ENCODE results near the gene UCHL3. TPM values are rescaled to one million over a fixed set of nuclear protein-coding genes. Genes with fewer than 3 reads are reported as not detected.

The UCHL3 gene
- total and polyA plus RNA-seq, 2 donors (not counting 3 experiments of a cell fraction or from before 2014, with no cell fraction given), result 31.3 to 46.8 TPM

- Histone ChIP-seq H2AFZ (ENCODE audit: low read depth, low read length) (no peak overlapping the region), H3K27ac (ENCODE audit: insufficient read depth, low read depth, low read length) (no peak overlapping the region), H3K36me3 (ENCODE audit: control insufficient read depth in 2 of 2, extremely low read depth in 1 of 2, insufficient read depth in 2 of 2, low read length in 2 of 2) (no peaks in the 10 kb centered on the region), H3K4me2 (ENCODE audit: insufficient read depth, low read length) (no peak overlapping the region), H3K4me1 (ENCODE audit: control insufficient read depth, extremely low read depth, insufficient read depth, low read length) (peaks cover 6% of the 10 kb centered on the region), H3K9me3 (replicated peaks; ENCODE audit: control insufficient read depth, insufficient read depth, low read length) (no peaks in the 10 kb centered on the region), H4K20me1 (replicated peaks; ENCODE audit: control insufficient read depth, extremely low read depth, insufficient read depth, low read length) (no peaks in the 10 kb centered on the region), H3K4me3 (replicated peaks in 1 of 3; ENCODE audit: insufficient read depth in 1 of 3, low read depth in 1 of 3, low read length in 3 of 3) (no peak overlapping the region), H3K9ac (replicated peaks; ENCODE audit: extremely low read depth, insufficient read depth, low read length) (no peak overlapping the region), H3K79me2 (ENCODE audit: control insufficient read depth, insufficient read depth, low read length) (peaks cover 5% of the 10 kb centered on the region), H3K9me1 (replicated peaks; ENCODE audit: control insufficient read depth, extremely low read depth, insufficient read depth, low read length) (no peaks in the 10 kb centered on the region), H3K27me3 (ENCODE audit: control insufficient read depth in 2 of 2, insufficient read depth in 2 of 2, low read length in 2 of 2) (no peaks in the 10 kb centered on the region)
- POLR2A ChIA-PET, result no interaction called here
- TF ChIP-seq POLR2A (IDR thresholded peaks at IDR 0.05; ENCODE audit: low read depth, low read length), result no peak
- TF ChIP-seq MYC (IDR thresholded peaks at IDR 0.05; ENCODE audit: low read depth, low read length), result no peak
- no peak for TF ChIP-seq CTCF (IDR thresholded peaks at IDR 0.05; ENCODE audit: extremely low read depth in 1 of 2, insufficient read depth in 1 of 2, low read depth in 1 of 2, low read length in 2 of 2)
- TF ChIP-seq FOS (IDR thresholded peaks at IDR 0.05; ENCODE audit: borderline replicate concordance, insufficient read depth, low read length), result no peak
- TF ChIP-seq EZH2 (IDR thresholded peaks at IDR 0.05; ENCODE audit: borderline replicate concordance, low read depth, low read length, severe bottlenecking), result no peak
- TF ChIP-seq MAX (IDR thresholded peaks at IDR 0.05; ENCODE audit: insufficient read depth, insufficient read length), result no peak
- no peak for TF ChIP-seq POLR2AphosphoS5 (IDR thresholded peaks at IDR 0.05; ENCODE audit: insufficient read depth, low read depth, low read length)
- no peak for TF ChIP-seq JUN (IDR thresholded peaks at IDR 0.05; ENCODE audit: borderline replicate concordance, insufficient read depth, insufficient read length, low read depth)
- TF ChIP-seq GATA2 (IDR thresholded peaks at IDR 0.05; ENCODE audit: insufficient read depth, insufficient read length, low read depth, low read length), result no peak
- dilution Hi-C loops (cut with MboI; ENCODE audit: extremely low pct_ligation_motif_present, low sequenced_read_pairs) (no loop called here), intact Hi-C loops (cut with micrococcal nuclease) (no loop called here)
- DNase-seq (ENCODE audit: low read depth, low spot score), result no peak
- no TSS peak for BruUV-seq (replicated peaks)
- CTCF ChIA-PET, result no interaction called here
- FAIRE-seq, result no peak
Measured at GRCh38 chr13:75641026-75641425, 91.4 kb downstream of the UCHL3 start.
